T-helper 9 cell (primary cell): ENCODE results near the gene WWOX.
A peak's percentile ranks its signal among the peaks of the same experiment; 100 is the strongest.

Experiments used
- DNase-seq: peaks from one replicate; pipeline ENCODE4 v3.0.0-alpha.2; 2020

The WWOX gene

GRCh38 chr16:78751601-78752000, 652.1 kb downstream of the WWOX start:
- DNase-seq: no peak

DNA sequence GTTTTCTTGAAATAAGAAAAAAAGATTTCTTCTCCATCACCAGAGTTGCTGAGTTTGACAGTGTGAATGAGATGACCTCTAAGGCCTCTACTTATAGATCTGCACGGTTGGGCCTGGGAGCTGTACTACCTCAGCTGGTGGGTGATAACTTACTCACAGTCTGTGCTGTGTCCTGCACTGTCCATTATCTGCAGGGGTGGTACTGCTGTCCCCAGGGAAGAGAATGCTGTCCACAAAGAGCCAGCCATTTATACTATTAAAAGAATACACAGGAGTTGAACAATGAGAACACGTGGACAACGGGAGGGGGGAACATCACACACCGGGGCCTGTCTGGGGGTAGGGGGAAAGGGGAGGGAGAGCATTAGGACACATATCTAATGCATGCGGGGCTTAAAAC, 655.3 kb downstream of the WWOX start:
- no peak for DNase-seq

GRCh38 chr16:78755751-78756661, 656.6 kb downstream of the WWOX start:
- DNase-seq: no peak

- DNase-seq: no peak
These were observed 660.1 kb downstream of the WWOX start for GRCh38 chr16:78759596-78759995.

DNA sequence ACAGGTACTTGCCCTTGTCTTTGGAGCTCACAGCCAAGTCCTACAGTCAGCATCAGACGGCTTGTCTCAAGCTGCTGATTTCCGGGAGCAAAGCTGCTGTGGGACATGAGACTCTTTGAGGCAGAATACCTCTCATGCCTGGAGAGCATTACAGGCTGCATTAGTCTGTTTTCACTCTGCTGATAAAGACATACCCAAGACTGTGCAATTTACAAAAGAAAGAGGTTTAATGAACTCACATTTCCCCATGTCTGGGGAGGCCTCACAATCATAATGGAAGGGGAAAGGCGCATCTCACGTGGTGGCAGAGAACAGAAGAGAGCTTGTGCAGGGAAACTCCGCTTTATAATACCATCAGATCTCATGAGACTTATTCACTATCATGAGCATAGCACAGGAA, 661.2 kb downstream of the WWOX start:
- DNase-seq: no peak

GRCh38 chr16:78761427-78761826, 662.0 kb downstream of the WWOX start:
- no peak for DNase-seq

DNA sequence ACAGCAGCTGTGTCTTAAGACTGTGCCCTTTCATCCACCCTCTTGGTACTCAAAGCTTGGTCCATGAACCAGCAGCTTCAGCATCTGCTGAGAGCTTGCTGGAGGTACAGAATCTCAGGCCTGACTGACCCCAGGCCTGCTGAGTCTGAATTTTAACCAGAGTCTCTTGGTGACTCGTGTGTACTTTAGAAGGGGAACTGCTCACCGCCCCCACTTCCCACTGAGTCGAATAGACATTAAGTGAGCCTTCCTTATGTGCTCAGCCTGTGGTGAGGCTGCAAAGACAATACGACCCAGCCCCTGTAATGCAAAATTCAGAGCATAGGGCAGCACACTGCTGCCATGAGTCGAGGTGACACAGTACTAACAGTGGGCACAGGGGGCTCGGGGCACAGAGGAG, 662.8 kb downstream of the WWOX start:
- no peak for DNase-seq

GRCh38 chr16:78763821-78764440, 664.5 kb downstream of the WWOX start:
- DNase-seq: no peak

GRCh38 chr16:78764478-78764877, 665.0 kb downstream of the WWOX start:
- DNase-seq: no peak

- DNase-seq: no peak
These were observed 668.8 kb downstream of the WWOX start for GRCh38 chr16:78768226-78768625.

- DNase-seq: no peak
These were observed 669.3 kb downstream of the WWOX start for GRCh38 chr16:78768718-78769117.

GRCh38 chr16:78770353-78771091, 671.1 kb downstream of the WWOX start:
- peak; percentile 85 for DNase-seq

GRCh38 chr16:78773291-78773702, 673.8 kb downstream of the WWOX start:
- no peak for DNase-seq

- no peak for DNase-seq
These were observed 674.3 kb downstream of the WWOX start for GRCh38 chr16:78773706-78774105.

DNA sequence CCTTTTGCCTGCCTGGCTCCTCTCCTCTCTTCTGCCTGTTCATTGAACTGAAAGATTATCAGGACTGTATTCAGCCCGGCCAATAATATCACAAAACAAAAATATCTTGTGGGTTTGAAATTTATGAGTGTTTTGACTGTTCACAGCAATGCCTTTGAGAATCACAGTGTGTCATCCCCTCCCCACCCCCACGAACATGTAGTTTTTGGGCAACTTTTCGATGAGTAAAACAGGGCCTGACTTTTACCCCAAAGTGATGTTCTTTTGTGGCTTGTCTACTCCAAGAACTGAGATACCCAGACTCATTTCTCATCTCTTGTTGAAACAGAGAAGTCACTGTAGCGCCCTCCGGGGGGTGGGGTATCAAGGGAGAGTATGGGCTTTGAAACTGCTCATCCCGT, 675.7 kb downstream of the WWOX start:
- DNase-seq: no peak

GRCh38 chr16:78778101-78779004, 678.9 kb downstream of the WWOX start:
- DNase-seq: no peak

GRCh38 chr16:78780808-78781207, 681.4 kb downstream of the WWOX start:
- no peak for DNase-seq

- no peak for DNase-seq
These were observed 683.1 kb downstream of the WWOX start for GRCh38 chr16:78782572-78782971.

- DNase-seq: no peak
These were observed 684.2 kb downstream of the WWOX start for GRCh38 chr16:78783570-78784079.

DNA sequence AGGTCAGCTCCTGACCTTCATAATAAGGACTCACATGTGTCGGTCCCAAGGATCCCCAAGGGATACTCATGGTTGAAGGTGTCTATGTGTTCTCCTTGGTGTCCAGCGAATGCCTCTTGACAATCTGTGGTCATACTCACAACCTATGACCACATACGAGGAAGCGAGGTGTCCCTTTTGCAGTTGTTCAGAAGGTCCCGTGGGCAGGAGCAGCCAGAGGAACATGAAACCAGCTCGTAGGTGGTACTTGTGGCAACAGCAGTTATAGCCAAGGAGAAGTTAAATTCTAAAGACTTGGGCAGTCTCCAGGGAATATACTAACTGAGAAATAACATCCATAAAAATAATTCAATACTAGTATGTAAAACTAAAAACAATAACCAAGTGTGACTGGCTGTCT, 685.3 kb downstream of the WWOX start:
- DNase-seq: no peak

DNA sequence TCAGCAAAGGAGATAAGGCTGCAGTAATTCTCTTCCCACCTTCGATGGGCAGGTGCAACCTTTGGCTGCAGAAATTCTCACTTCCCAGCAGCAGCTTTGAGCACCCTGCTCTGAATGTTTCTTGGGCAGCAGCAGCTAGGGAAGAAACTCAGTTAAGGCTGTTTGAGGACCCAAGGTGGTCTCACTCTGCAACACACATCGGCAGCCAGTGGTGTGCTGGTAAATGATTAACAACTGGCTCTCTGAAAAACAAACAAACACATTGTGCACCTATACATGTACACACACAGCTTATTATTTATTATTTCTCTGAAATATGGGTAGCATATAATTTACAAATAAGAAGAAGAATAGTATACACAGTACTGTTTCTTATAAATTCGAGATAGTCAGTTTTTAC, 685.8 kb downstream of the WWOX start:
- DNase-seq: no peak

DNA sequence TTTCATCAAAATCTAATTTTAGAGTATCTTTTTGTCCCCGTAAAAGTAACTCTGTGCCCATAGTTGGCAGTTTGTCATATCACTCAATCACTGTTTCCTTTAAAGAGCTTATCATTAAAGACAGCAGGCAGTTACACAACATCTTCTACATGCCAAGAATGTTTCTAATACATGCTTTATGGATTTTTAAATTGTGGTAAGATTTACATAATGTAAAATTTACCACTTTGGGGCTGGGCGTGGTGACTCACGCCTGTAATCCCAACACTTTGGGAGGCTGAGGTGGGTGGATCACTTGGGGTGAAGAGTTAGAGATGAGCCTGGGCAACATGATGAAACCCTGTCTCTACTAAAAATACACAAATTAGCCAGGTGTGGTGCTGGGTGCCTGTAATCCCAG, 687.2 kb downstream of the WWOX start:
- DNase-seq: no peak
